B cell (primary cell): ENCODE measurements around the gene CTNNA3. TPM values are rescaled to one million over a fixed set of nuclear protein-coding genes. Genes with fewer than 3 reads are reported as not detected.

Experiments used
- ATAC-seq: fragments of 200-7000 bp; cut with Tn5 transposase; one replicate; pipeline ENCODE4 v1.10.0; 2021; ENCODE audit warnings: low read depth, mild to moderate bottlenecking, moderate number of reproducible peaks, moderate library complexity
- CTCF ChIA-PET: fragments of 350-600 bp; sonication (Branson Sonifier 250); formaldehyde crosslinking; loops from one replicate; lab custom pipeline; 2021; ENCODE audit warnings: antibody characterized with exemption, inconsistent platforms; lab: Charles Lee
- POLR2A ChIA-PET: fragments of 350-600 bp; sonication (Branson Sonifier 250); formaldehyde crosslinking; loops from one replicate; lab custom pipeline; 2021; ENCODE audit warnings: antibody characterized with exemption; lab: Charles Lee
- DNase-seq: peaks from one replicate; pipeline ENCODE4 v3.0.0; 2013
- H2AFZ ChIP-seq: 2 replicates; pipeline ENCODE4 v1.6.1; 2012; ENCODE audit warnings: mild to moderate bottlenecking, low read depth, low read length; ENCODE audit not compliant: insufficient read depth, poor library complexity, severe bottlenecking
- H3K27ac ChIP-seq, 2 donors: 1 replicate in 1 of 2; 2 replicates in 1 of 2; pipeline ENCODE4 v1.5.1; 2012 to 2013; ENCODE audit warnings: low read length in 2 of 2, mild to moderate bottlenecking in 2 of 2, moderate library complexity in 1 of 2
- H3K27me3 ChIP-seq, 4 experiments: fragments of 200-600 bp in 1 of 4; sonication (generic) in 1 of 4; replicated peaks in 1 of 4; 1 replicate in 2 of 4; 2 replicates in 2 of 4; pipeline versions ENCODE4 v1.6.1 to v1.7.0; 2013 to 2016; ENCODE audit warnings: low read length in 3 of 4, mild to moderate bottlenecking in 2 of 4, mixed read lengths in 1 of 4, moderate library complexity in 1 of 4; ENCODE audit not compliant: insufficient read depth in 4 of 4, control insufficient read depth in 3 of 4; ENCODE audit errors: control extremely low read depth in 1 of 4
- H3K36me3 ChIP-seq, 2 experiments: replicated peaks in 1 of 2; 1 replicate in 1 of 2; 2 replicates in 1 of 2; pipeline versions ENCODE4 v1.6.1 to v1.7.1; 2013; ENCODE audit warnings: low read length in 1 of 2; ENCODE audit not compliant: insufficient read depth in 2 of 2, control insufficient read depth in 1 of 2; ENCODE audit errors: control extremely low read depth in 1 of 2, extremely low read depth in 1 of 2
- H3K4me1 ChIP-seq, 2 donors: fragments of 200-600 bp in 1 of 2; sonication (generic) in 1 of 2; 1 replicate in 1 of 2; 2 replicates in 1 of 2; pipeline versions ENCODE4 v1.5.1 to v1.6.1; 2013 to 2017; ENCODE audit warnings: low read length in 2 of 2; ENCODE audit not compliant: control insufficient read depth in 2 of 2, insufficient read depth in 2 of 2
- H3K4me2 ChIP-seq: replicated peaks from 2 replicates; pipeline ENCODE3; 2012; ENCODE audit warnings: mild to moderate bottlenecking, low read depth, low read length; ENCODE audit not compliant: poor library complexity, severe bottlenecking
- H3K4me3 ChIP-seq, 5 experiments: fragments of 200-600 bp in 1 of 5; sonication (generic) in 1 of 5; 1 replicate in 3 of 5; 2 replicates in 2 of 5; pipeline versions ENCODE4 v1.5.1 to v1.7.0; 2011 to 2016; ENCODE audit warnings: low read length in 4 of 5, mild to moderate bottlenecking in 4 of 5, low read depth in 2 of 5, control low read depth in 1 of 5, moderate library complexity in 1 of 5; ENCODE audit not compliant: insufficient read depth in 1 of 5; ENCODE audit errors: control extremely low read depth in 1 of 5, extremely low read depth in 1 of 5
- H3K79me2 ChIP-seq: fragments of 200-600 bp; sonication (generic); one replicate; pipeline ENCODE4 v1.6.0; 2016; ENCODE audit warnings: low read length; ENCODE audit not compliant: control insufficient read depth, insufficient read depth
- H3K9ac ChIP-seq: fragments of 200-600 bp; sonication (generic); 2 replicates; pipeline ENCODE4 v1.6.1; 2017; ENCODE audit warnings: mild to moderate bottlenecking, low read length, moderate library complexity
- H3K9me3 ChIP-seq, 3 donors: one replicate each; pipeline versions ENCODE4 v1.6.1 to v1.7.1; 2013; ENCODE audit warnings: low read length in 2 of 3; ENCODE audit not compliant: control insufficient read depth in 2 of 3, insufficient read depth in 1 of 3; ENCODE audit errors: control extremely low read depth in 1 of 3
- H4K20me1 ChIP-seq: 2 replicates; pipeline ENCODE4 v1.6.0; 2012; ENCODE audit warnings: mild to moderate bottlenecking, low read length; ENCODE audit not compliant: insufficient read depth, control insufficient read depth, poor library complexity, severe bottlenecking
- H3K27ac Mint-ChIP-seq: one replicate; pipeline ENCODE4 v1.8.0; 2021; ENCODE audit warnings: mixed read lengths
- H3K27me3 Mint-ChIP-seq: one replicate; pipeline ENCODE4 v1.8.0; 2021; ENCODE audit warnings: mixed read lengths
- H3K4me1 Mint-ChIP-seq: one replicate; pipeline ENCODE4 v1.8.0; 2021; ENCODE audit warnings: mixed read lengths
- H3K4me3 Mint-ChIP-seq: one replicate; pipeline ENCODE4 v1.8.0; 2021; ENCODE audit warnings: mixed read lengths
- H3K9me3 Mint-ChIP-seq: one replicate; pipeline ENCODE4 v1.8.0; 2022; ENCODE audit warnings: mixed read lengths; ENCODE audit not compliant: insufficient read depth
- EZH2 ChIP-seq: IDR thresholded peaks from 2 replicates; pipeline ENCODE4 v1.6.1; 2012; ENCODE audit warnings: borderline replicate concordance, low read depth, mild to moderate bottlenecking, moderate library complexity, low read length; ENCODE audit not compliant: insufficient read depth, poor library complexity, severe bottlenecking
- WGBS: methylation state at CpG from one replicate; pipeline ENCODE4 v1.1.5; 2013; ENCODE audit warnings: missing lambda C conversion rate; ENCODE audit not compliant: insufficient coverage; 5-methylcytosine and 5-hydroxymethylcytosine counted together
- intact Hi-C: fragments of 100-400 bp; cut with micrococcal nuclease; formaldehyde crosslinking; loops from one replicate; pipeline ENCODE4 v1.10.0; 2022
- polyA plus RNA-seq: library from polyadenylated mRNA; depleted of rRNA; stranded (reverse); fragments of >200 nt; gene quantifications from 2 replicates; pipeline ENCODE4 v1.2.3, GENCODE V29; 2012
- total RNA-seq, 2 donors: library from RNA; stranded (reverse); fragments of 120-200 nt in 1 of 2; gene quantifications; 1 replicate in 1 of 2; 2 replicates in 1 of 2; pipeline versions ENCODE4 v1.2.3 to v1.2.4, GENCODE V29; 2013 to 2022
- TF ChIP-seq, protein P1 (sequence below): fragments of 200-600 bp; IDR thresholded peaks from one replicate; pipeline ENCODE4 v1.8.0; 2022; ENCODE audit warnings: antibody characterized with exemption, mild to moderate bottlenecking

Gene CTNNA3
- total and polyA plus RNA-seq, 2 donors (not counting 1 experiment from before 2014, with no cell fraction given), result 0.01 TPM; not detected in 1

DNA sequence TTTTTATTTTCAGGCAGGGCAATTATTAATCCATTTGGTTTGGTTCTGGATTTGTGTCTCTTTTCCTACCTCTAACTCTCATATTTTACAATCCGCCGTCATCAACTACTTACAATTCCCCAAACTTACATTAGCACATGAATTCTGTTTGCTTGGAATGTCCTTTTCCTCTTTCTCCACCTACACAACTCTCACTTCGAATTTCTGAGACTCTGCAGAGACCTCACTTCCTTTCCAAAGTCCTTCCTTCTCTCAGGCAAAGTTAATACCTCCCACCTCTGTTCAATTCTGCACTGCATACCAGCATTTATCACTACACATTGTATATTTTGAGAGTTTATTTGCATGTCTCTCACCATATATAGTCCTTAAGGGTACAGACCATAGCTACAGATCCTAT is 892.8 kb downstream of the CTNNA3 start:
- Mint-ChIP-seq H3K4me1 (no peaks in the 10 kb centered on the region), H3K4me3 (no peak overlapping the region), H3K27me3 (no peaks in the 10 kb centered on the region), H3K27ac (no peak overlapping the region), H3K9me3 (no peaks in the 10 kb centered on the region)
- Histone ChIP-seq H3K9me3 (no peaks in the 10 kb centered on the region), H3K9ac (no peak overlapping the region), H4K20me1 (no peaks in the 10 kb centered on the region), H3K4me2 (no peak overlapping the region), H3K79me2 (no peaks in the 10 kb centered on the region), H3K27ac (no peak overlapping the region), H3K4me3 (no peak overlapping the region), H2AFZ (no peak overlapping the region), H3K4me1 (no peaks in the 10 kb centered on the region), H3K36me3 (no peaks in the 10 kb centered on the region), H3K27me3 (no peaks in the 10 kb centered on the region)
- WGBS, result 80% methylated on average over 3 of the region's 3 CpGs
- intact Hi-C loops, result no loop called here
- CTCF ChIA-PET, result no interaction called here
- POLR2A ChIA-PET, result no interaction called here
- TF ChIP-seq EZH2, result no peak
- TF ChIP-seq, protein P1, sequence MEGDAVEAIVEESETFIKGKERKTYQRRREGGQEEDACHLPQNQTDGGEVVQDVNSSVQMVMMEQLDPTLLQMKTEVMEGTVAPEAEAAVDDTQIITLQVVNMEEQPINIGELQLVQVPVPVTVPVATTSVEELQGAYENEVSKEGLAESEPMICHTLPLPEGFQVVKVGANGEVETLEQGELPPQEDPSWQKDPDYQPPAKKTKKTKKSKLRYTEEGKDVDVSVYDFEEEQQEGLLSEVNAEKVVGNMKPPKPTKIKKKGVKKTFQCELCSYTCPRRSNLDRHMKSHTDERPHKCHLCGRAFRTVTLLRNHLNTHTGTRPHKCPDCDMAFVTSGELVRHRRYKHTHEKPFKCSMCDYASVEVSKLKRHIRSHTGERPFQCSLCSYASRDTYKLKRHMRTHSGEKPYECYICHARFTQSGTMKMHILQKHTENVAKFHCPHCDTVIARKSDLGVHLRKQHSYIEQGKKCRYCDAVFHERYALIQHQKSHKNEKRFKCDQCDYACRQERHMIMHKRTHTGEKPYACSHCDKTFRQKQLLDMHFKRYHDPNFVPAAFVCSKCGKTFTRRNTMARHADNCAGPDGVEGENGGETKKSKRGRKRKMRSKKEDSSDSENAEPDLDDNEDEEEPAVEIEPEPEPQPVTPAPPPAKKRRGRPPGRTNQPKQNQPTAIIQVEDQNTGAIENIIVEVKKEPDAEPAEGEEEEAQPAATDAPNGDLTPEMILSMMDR, result no peak
- no peak for DNase-seq
- no peak for ATAC-seq

DNA sequence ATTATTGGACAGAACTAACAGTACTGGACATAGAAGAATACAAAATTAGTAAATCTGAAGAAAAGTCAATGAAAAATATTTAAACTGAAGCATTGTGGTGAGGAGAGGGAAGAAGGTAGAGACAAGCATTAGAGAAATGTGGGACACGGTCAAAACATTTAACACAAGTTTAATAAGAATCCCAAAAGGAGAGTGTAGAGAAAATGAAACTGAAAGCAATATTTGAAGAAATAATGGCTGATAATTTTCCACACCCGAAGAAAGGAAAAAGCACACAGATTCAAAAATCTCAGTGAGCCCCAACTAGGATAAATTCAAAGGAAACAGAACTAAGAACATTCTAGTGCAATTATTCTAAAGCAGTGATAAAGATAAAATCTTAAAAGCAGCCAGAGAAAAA is 896.5 kb downstream of the CTNNA3 start:
- no peak overlapping the region for H3K4me2 ChIP-seq
- TF ChIP-seq EZH2, result no peak
- TF ChIP-seq, protein P1, result no peak
- Mint-ChIP-seq H3K9me3 (no peaks in the 10 kb centered on the region), H3K27ac (no peak overlapping the region), H3K4me1 (no peaks in the 10 kb centered on the region), H3K4me3 (no peak overlapping the region), H3K27me3 (no peaks in the 10 kb centered on the region)
- H2AFZ ChIP-seq, result no peak overlapping the region
- WGBS, result no CpG with 5 or more reads among the region's 2 CpGs
- no peaks in the 10 kb centered on the region for H3K27me3 ChIP-seq
- DNase-seq (no peak), ATAC-seq (no peak)
- no peak overlapping the region for H3K4me3 ChIP-seq
- ChIA-PET POLR2A (no interaction called here), CTCF (no interaction called here)
- no peaks in the 10 kb centered on the region for H3K36me3 ChIP-seq
- no peaks in the 10 kb centered on the region for H4K20me1 ChIP-seq
- H3K9ac ChIP-seq, result no peak overlapping the region
- intact Hi-C loops, result no loop called here
- H3K9me3 ChIP-seq, result no peaks in the 10 kb centered on the region
- H3K79me2 ChIP-seq, result no peaks in the 10 kb centered on the region
- no peak overlapping the region for H3K27ac ChIP-seq
- H3K4me1 ChIP-seq, result no peaks in the 10 kb centered on the region
